CD14-positive monocyte (primary cell): ENCODE measurements around the gene PLCL2. TPM values are rescaled to one million over a fixed set of nuclear protein-coding genes. Genes with fewer than 3 reads are reported as not detected.

Experiments used
- DNase-seq, 3 donors: peaks; one replicate each; pipeline ENCODE4 v3.0.0-alpha.2; 2011 to 2022
- H2AFZ ChIP-seq: 2 replicates; pipeline ENCODE4 v1.6.0; 2012; ENCODE audit warnings: mild to moderate bottlenecking, low read depth, low read length, inconsistent platforms; ENCODE audit not compliant: insufficient read depth, poor library complexity, severe bottlenecking
- H3K27ac ChIP-seq, 2 donors: 1 replicate in 1 of 2; 2 replicates in 1 of 2; pipeline ENCODE4 v1.5.1; 2012 to 2013; ENCODE audit warnings: low read length in 2 of 2, control low read depth in 1 of 2, inconsistent platforms in 1 of 2, low read depth in 1 of 2, mild to moderate bottlenecking in 1 of 2
- H3K27me3 ChIP-seq, 2 donors: one replicate each; pipeline versions ENCODE4 v1.6.0 to v1.6.1; 2011 to 2013; ENCODE audit warnings: low read length in 2 of 2; ENCODE audit not compliant: control insufficient read depth in 2 of 2, insufficient read depth in 2 of 2
- H3K36me3 ChIP-seq, 2 donors: replicated peaks in 1 of 2; 1 replicate in 1 of 2; 2 replicates in 1 of 2; pipeline versions ENCODE4 v1.5.1 to v1.6.1; 2012 to 2013; ENCODE audit warnings: low read length in 2 of 2, control low read depth in 1 of 2, inconsistent platforms in 1 of 2, mild to moderate bottlenecking in 1 of 2; ENCODE audit not compliant: insufficient read depth in 2 of 2, control insufficient read depth in 1 of 2
- H3K4me1 ChIP-seq, 2 donors: 1 replicate in 1 of 2; 2 replicates in 1 of 2; pipeline versions ENCODE4 v1.5.1 to v1.6.1; 2012 to 2013; ENCODE audit warnings: low read length in 2 of 2, control low read depth in 1 of 2, inconsistent platforms in 1 of 2, mild to moderate bottlenecking in 1 of 2, moderate library complexity in 1 of 2; ENCODE audit not compliant: insufficient read depth in 2 of 2, control insufficient read depth in 1 of 2
- H3K4me2 ChIP-seq: replicated peaks from 2 replicates; pipeline ENCODE3; 2012; ENCODE audit warnings: low read length, moderate library complexity, mild to moderate bottlenecking; ENCODE audit not compliant: poor library complexity, severe bottlenecking; ENCODE audit errors: extremely low read depth
- H3K4me3 ChIP-seq, 3 experiments: fragments of 200-600 bp in 1 of 3; sonication (generic) in 1 of 3; replicated peaks in 1 of 3; 1 replicate in 2 of 3; 2 replicates in 1 of 3; pipeline ENCODE4 v1.5.1; 2011 to 2013; ENCODE audit warnings: low read length in 3 of 3, mild to moderate bottlenecking in 3 of 3, control low read depth in 2 of 3, low read depth in 2 of 3, inconsistent platforms in 1 of 3, moderate library complexity in 1 of 3
- H3K79me2 ChIP-seq: 2 replicates; pipeline ENCODE4 v1.6.0; 2012; ENCODE audit warnings: mild to moderate bottlenecking, control low read depth, inconsistent platforms, low read length, moderate library complexity; ENCODE audit not compliant: insufficient read depth
- H3K9ac ChIP-seq: 2 replicates; pipeline ENCODE4 v1.6.0; 2017; ENCODE audit warnings: low read length, mild to moderate bottlenecking; ENCODE audit not compliant: insufficient read depth, poor library complexity, severe bottlenecking
- H3K9me3 ChIP-seq, 2 donors: replicated peaks in 1 of 2; 1 replicate in 1 of 2; 2 replicates in 1 of 2; pipeline versions ENCODE4 v1.5.1 to v1.6.1; 2012 to 2013; ENCODE audit warnings: low read length in 2 of 2, control low read depth in 1 of 2; ENCODE audit not compliant: control insufficient read depth in 1 of 2, insufficient read depth in 1 of 2
- H4K20me1 ChIP-seq: 2 replicates; pipeline ENCODE4 v1.6.0; 2012; ENCODE audit warnings: mild to moderate bottlenecking, low read length, control low read depth, moderate library complexity; ENCODE audit not compliant: insufficient read depth
- H3K27ac Mint-ChIP-seq, 7 donors: one replicate each; pipeline ENCODE4 v1.8.0; 2020; ENCODE audit warnings: mild to moderate bottlenecking in 7 of 7, mixed read lengths in 7 of 7, moderate library complexity in 6 of 7, inconsistent platforms in 2 of 7
- H3K27me3 Mint-ChIP-seq, 3 donors: one replicate each; pipeline ENCODE4 v1.8.0; 2021 to 2022; ENCODE audit warnings: low read depth in 3 of 3, mild to moderate bottlenecking in 3 of 3, mixed read lengths in 3 of 3, moderate library complexity in 3 of 3, inconsistent platforms in 1 of 3
- H3K36me3 Mint-ChIP-seq, 2 donors: one replicate each; pipeline ENCODE4 v1.8.0; 2020; ENCODE audit warnings: mixed read lengths in 2 of 2, inconsistent platforms in 1 of 2, mild to moderate bottlenecking in 1 of 2
- H3K4me1 Mint-ChIP-seq: one replicate; pipeline ENCODE4 v1.8.0; 2020; ENCODE audit warnings: mild to moderate bottlenecking, mixed read lengths
- H3K4me3 Mint-ChIP-seq, 2 donors: one replicate each; pipeline ENCODE4 v1.8.0; 2020; ENCODE audit warnings: mild to moderate bottlenecking in 2 of 2, mixed read lengths in 2 of 2, moderate library complexity in 1 of 2
- H3K9me3 Mint-ChIP-seq, 7 donors: one replicate each; pipeline ENCODE4 v1.8.0; 2020 to 2022; ENCODE audit warnings: mixed read lengths in 7 of 7, mild to moderate bottlenecking in 6 of 7, moderate library complexity in 6 of 7, inconsistent platforms in 2 of 7
- CTCF ChIP-seq: fragments of 200-600 bp; IDR thresholded peaks from one replicate; pipeline ENCODE4 v1.8.0; 2022; ENCODE audit warnings: antibody characterized with exemption, mild to moderate bottlenecking
- WGBS: methylation state at CpG from one replicate; pipeline ENCODE4 v1.1.5; 2013; ENCODE audit warnings: missing lambda C conversion rate; ENCODE audit not compliant: insufficient coverage; 5-methylcytosine and 5-hydroxymethylcytosine counted together
- intact Hi-C, 2 donors: fragments of 100-400 bp; cut with micrococcal nuclease; formaldehyde crosslinking; loops; one replicate each; pipeline versions ENCODE4 v1.15.0 to v1.15.1; 2023
- polyA plus RNA-seq, 3 donors: library from polyadenylated mRNA; depleted of rRNA in 1 of 3; unstranded in 2 of 3; stranded (reverse) in 1 of 3; fragments of 300-500 nt in 2 of 3; fragments of >200 nt in 1 of 3; fragmentation: Illumina TruSeq in 2 of 3; gene quantifications; 1 replicate in 2 of 3; 2 replicates in 1 of 3; pipeline ENCODE4 v1.2.3, GENCODE V29; 2012 to 2021

PLCL2 gene
- polyA plus RNA-seq, 3 donors: 18.8 to 32.5 (median 26.8) TPM

GRCh38 chr3:16860234-16860633, 24.5 kb upstream of the PLCL2 start:
- DNase-seq: no peak
- Mint-ChIP-seq H3K36me3 (no peaks in the 10 kb centered on the region), H3K9me3 (peaks cover 0 to 9% (median 5%) of the 10 kb centered on the region in 7 donors), H3K27ac (no peak overlapping the region), H3K4me1 (peaks cover 3% of the 10 kb centered on the region), H3K4me3 (no peak overlapping the region), H3K27me3 (peaks cover 0 to 2% (median 0%) of the 10 kb centered on the region in 3 donors)
- Histone ChIP-seq H2AFZ (no peak overlapping the region), H3K4me2 (no peak overlapping the region), H3K36me3 (no peaks in the 10 kb centered on the region), H3K9me3 (peaks cover 0 to 4% of the 10 kb centered on the region in 2 donors), H3K27me3 (no peaks in the 10 kb centered on the region), H3K9ac (no peak overlapping the region), H3K4me1 (no peaks in the 10 kb centered on the region), H3K4me3 (no peak overlapping the region), H3K79me2 (no peaks in the 10 kb centered on the region), H3K27ac (no peak overlapping the region), H4K20me1 (no peaks in the 10 kb centered on the region)
- intact Hi-C loops: no loop called here
- no peak for TF ChIP-seq CTCF
- no CpG with 5 or more reads among the region's 3 CpGs for WGBS

- no peak for TF ChIP-seq CTCF
- Histone ChIP-seq H3K27ac (no peak overlapping the region), H3K4me3 (no peak overlapping the region), H3K9ac (no peak overlapping the region), H2AFZ (no peak overlapping the region), H3K4me2 (no peak overlapping the region), H4K20me1 (no peaks in the 10 kb centered on the region), H3K36me3 (no peaks in the 10 kb centered on the region), H3K79me2 (no peaks in the 10 kb centered on the region), H3K9me3 (peaks cover 0 to 4% of the 10 kb centered on the region in 2 donors), H3K27me3 (no peaks in the 10 kb centered on the region), H3K4me1 (peaks cover 1% of the 10 kb centered on the region in 2 donors)
- WGBS: no CpG with 5 or more reads among the region's 2 CpGs
- Mint-ChIP-seq H3K4me3 (no peak overlapping the region), H3K9me3 (peaks cover 0 to 9% (median 5%) of the 10 kb centered on the region in 7 donors), H3K27ac (no peak overlapping the region), H3K36me3 (no peaks in the 10 kb centered on the region), H3K4me1 (peaks cover 5% of the 10 kb centered on the region), H3K27me3 (peaks cover 0 to 2% (median 0%) of the 10 kb centered on the region in 3 donors)
- DNase-seq: no peak
- intact Hi-C loops: no loop called here
Measured at GRCh38 chr3:16861432-16861831, 23.3 kb upstream of the PLCL2 start.
